ENCODE measurements around the gene PCNX2.
"Not testable (repeated sequence)": the region's sequence is repeated elsewhere in the genome, so short reads cannot be mapped to it uniquely, and the experiment has no call there.

Gene PCNX2

DNA sequence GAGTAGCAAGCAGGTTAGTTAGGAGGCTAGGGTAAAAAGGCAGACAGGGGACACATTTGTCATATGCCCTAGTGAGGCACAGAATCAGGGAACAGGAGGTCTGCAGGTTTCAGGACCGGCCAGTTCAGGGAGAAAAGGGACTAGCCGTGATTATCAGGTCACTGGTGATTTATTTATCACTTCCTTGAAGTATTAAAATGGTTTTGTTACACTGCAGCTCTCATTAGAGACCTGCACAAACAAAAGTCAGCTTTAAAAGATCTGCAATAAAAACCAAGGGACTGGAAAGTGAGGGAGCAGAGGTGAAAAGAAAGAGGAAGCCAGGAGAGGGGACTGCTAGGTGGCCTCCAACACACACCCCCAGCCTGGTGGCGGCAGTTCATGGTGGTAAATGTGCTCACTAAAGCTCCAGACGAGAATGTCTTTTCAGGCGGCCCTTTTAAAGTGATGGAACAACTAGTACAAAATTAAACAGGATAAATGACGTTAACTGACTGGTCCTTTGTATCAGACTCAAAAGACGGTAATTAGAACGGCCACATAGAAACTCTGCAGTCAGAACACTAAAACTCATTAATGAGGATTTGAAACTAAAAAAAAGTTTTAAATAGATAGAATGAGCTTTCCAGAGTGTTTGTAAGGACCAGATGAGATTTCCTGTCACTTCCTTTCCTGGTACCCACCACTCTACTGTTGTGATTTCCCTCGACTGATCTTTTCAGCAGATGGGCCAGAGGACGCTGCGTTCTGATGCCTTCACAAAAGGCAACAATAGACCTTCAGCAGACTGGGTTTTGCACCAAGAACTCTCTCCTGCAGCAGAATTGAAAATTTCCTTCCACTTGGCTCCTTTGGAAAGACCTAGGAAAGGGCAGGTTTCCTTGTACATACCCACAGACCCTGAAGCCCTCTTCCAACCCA lies 208.3 kb downstream of the PCNX2 start:
- no peaks in the 10 kb centered on the region for H3K27me3 ChIP-seq (ENCODE audit: insufficient read depth, poor library complexity, severe bottlenecking)
- H3K4me1 ChIP-seq (ENCODE audit: insufficient read depth, poor library complexity, severe bottlenecking) = peaks cover 9% of the 10 kb centered on the region
- ATAC-seq (ENCODE audit: low read depth) (no peak), DNase-seq (ENCODE audit: low spot score) (no peak)
- H3K36me3 ChIP-seq (ENCODE audit: low read depth) = no peaks in the 10 kb centered on the region
- no peaks in the 10 kb centered on the region for H3K9me3 ChIP-seq (ENCODE audit: severe bottlenecking)
- TF ChIP-seq, protein P1, sequence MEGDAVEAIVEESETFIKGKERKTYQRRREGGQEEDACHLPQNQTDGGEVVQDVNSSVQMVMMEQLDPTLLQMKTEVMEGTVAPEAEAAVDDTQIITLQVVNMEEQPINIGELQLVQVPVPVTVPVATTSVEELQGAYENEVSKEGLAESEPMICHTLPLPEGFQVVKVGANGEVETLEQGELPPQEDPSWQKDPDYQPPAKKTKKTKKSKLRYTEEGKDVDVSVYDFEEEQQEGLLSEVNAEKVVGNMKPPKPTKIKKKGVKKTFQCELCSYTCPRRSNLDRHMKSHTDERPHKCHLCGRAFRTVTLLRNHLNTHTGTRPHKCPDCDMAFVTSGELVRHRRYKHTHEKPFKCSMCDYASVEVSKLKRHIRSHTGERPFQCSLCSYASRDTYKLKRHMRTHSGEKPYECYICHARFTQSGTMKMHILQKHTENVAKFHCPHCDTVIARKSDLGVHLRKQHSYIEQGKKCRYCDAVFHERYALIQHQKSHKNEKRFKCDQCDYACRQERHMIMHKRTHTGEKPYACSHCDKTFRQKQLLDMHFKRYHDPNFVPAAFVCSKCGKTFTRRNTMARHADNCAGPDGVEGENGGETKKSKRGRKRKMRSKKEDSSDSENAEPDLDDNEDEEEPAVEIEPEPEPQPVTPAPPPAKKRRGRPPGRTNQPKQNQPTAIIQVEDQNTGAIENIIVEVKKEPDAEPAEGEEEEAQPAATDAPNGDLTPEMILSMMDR (IDR thresholded peaks at IDR 0.05; ENCODE audit: poor library complexity, severe bottlenecking) = no peak
- H3K27ac ChIP-seq (ENCODE audit: poor library complexity, severe bottlenecking) = no peak overlapping the region
- H3K4me3 ChIP-seq (ENCODE audit: severe bottlenecking) = no peak overlapping the region

DNA sequence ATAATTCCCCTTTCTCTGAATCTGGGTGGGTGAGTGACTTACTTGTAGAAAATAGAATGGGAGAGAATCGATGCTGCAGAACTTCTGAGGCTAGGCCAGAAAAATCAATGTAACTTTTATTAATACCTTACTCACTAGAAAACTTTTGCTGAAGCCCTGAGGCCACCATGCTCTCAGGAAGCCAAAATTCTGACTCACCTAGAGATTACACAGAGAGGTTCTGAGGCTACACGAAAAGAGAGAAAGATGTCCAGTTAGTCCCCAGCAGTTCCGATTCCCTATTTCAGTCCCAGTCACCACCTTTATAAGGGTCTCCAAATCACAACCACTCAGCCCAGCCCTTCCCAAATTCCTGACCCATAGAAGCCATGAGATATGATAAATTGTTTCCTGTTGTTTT lies 210.0 kb downstream of the PCNX2 start:
- ATAC-seq (ENCODE audit: low read depth) = peak; percentile 82

DNA sequence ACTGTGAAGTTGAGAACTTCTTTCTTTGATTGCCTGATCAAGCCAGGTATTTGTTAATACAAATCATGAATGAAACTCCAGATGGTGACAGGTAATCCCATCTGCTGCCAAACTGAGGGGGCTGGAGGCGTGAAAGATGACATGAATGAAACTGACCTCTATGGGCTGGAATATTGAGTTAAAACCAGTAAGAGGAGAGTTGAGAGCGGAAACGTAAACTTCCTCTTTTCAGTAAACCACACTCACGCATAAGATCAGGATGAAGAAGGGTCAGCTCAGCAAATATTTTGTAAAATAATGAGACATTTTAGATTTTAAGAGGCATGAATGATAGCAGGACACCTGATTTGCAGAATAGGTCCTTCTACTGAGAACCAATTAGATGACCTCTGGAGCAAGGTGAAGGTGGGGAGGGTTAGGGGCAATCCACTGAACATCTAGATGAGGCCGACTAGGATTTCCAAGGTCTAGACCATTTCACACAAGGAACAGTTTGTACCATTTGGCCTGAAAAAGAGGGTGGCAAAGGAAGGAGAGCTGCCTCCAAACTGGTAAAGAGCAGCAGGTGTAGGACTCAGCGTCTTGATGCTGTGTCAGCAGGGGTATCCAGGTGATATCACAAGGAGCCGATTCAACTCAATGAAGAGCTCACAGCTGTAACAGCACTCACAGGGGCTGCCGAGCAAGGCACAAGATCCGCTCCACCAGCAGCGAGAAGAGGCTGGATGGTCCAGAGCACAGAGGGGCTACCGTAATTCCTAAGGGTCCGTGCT lies 212.6 kb downstream of the PCNX2 start:
- H3K27ac ChIP-seq (ENCODE audit: poor library complexity, severe bottlenecking) = no peak overlapping the region
- no peaks in the 10 kb centered on the region for H3K36me3 ChIP-seq (ENCODE audit: low read depth)
- no peak for DNase-seq (ENCODE audit: low spot score)
- no peaks in the 10 kb centered on the region for H3K27me3 ChIP-seq (ENCODE audit: insufficient read depth, poor library complexity, severe bottlenecking)
- TF ChIP-seq, protein P1 (IDR thresholded peaks at IDR 0.05; ENCODE audit: poor library complexity, severe bottlenecking) = no peak
- H3K4me1 ChIP-seq (ENCODE audit: insufficient read depth, poor library complexity, severe bottlenecking) = peaks cover 9% of the 10 kb centered on the region
- no peak overlapping the region for H3K4me3 ChIP-seq (ENCODE audit: severe bottlenecking)
- no peaks in the 10 kb centered on the region for H3K9me3 ChIP-seq (ENCODE audit: severe bottlenecking)
- ATAC-seq (ENCODE audit: low read depth) = no peak

More for the DNA sequence above, 210.0 kb downstream of the PCNX2 start:
- peaks cover 9% of the 10 kb centered on the region for H3K4me1 ChIP-seq (ENCODE audit: insufficient read depth, poor library complexity, severe bottlenecking)
- TF ChIP-seq, protein P1 (IDR thresholded peaks at IDR 0.05; ENCODE audit: poor library complexity, severe bottlenecking) = no peak
- H3K27me3 ChIP-seq (ENCODE audit: insufficient read depth, poor library complexity, severe bottlenecking) = no peaks in the 10 kb centered on the region
- peak overlapping the region; percentile 49 for H3K27ac ChIP-seq (ENCODE audit: poor library complexity, severe bottlenecking)
- no peaks in the 10 kb centered on the region for H3K9me3 ChIP-seq (ENCODE audit: severe bottlenecking)
- no peak overlapping the region for H3K4me3 ChIP-seq (ENCODE audit: severe bottlenecking)
- DNase-seq (ENCODE audit: low spot score) = no peak
- no peaks in the 10 kb centered on the region for H3K36me3 ChIP-seq (ENCODE audit: low read depth)

DNA sequence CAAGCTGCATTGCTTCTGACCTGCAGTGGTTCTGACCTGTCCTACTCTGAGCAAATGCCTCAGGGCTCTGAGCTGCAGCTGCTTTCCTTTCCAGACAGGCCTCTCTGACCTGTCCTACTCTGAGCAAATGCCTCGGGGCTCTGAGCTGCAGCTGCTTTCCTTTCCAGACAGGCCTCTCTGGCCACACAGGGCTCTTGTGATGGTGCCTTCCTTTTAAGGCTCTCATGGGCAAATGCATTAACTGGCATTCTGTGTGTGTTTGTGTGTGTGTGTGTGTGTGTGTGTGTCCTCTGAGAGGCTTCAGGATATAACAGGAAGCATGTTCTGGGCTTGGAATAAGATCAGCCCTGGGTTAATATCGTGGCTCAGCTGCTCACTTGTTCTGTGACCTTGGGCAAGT lies 213.8 kb downstream of the PCNX2 start:
- TF ChIP-seq, protein P1 (IDR thresholded peaks at IDR 0.05; ENCODE audit: poor library complexity, severe bottlenecking) = no peak
- no peaks in the 10 kb centered on the region for H3K27me3 ChIP-seq (ENCODE audit: insufficient read depth, poor library complexity, severe bottlenecking)
- no peak for ATAC-seq (ENCODE audit: low read depth)
- peaks cover 9% of the 10 kb centered on the region for H3K4me1 ChIP-seq (ENCODE audit: insufficient read depth, poor library complexity, severe bottlenecking)
- H3K4me3 ChIP-seq (ENCODE audit: severe bottlenecking) = no peak overlapping the region
- H3K27ac ChIP-seq (ENCODE audit: poor library complexity, severe bottlenecking) = no peak overlapping the region
- H3K9me3 ChIP-seq (ENCODE audit: severe bottlenecking) = no peaks in the 10 kb centered on the region
- no peak for DNase-seq (ENCODE audit: low spot score)
- no peaks in the 10 kb centered on the region for H3K36me3 ChIP-seq (ENCODE audit: low read depth)

DNA sequence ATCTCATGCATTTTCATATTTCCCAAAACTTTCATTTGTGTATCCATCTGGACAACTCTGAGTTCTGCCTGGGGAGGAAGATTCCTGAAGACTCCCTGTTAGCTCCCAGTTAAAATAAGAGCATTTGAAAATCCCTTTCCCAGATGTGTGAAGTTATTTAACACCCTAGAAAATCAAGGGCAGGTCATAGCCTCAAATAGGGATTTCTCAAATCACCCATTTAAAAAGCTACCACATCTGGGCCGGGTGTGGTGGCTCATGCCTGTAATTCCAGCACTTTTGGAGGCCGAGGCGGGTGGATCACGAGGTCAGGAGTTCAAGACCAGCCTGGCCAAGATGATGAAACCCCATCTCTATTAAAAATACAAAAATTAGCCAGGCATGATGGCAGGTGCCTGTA lies 214.7 kb downstream of the PCNX2 start:
- DNase-seq (ENCODE audit: low spot score) = not testable (repeated sequence)

More for the DNA sequence above, 214.7 kb downstream of the PCNX2 start:
- not testable (repeated sequence) for H3K27me3 ChIP-seq (ENCODE audit: insufficient read depth, poor library complexity, severe bottlenecking); H3K4me1 ChIP-seq (ENCODE audit: insufficient read depth, poor library complexity, severe bottlenecking); H3K9me3 ChIP-seq (ENCODE audit: severe bottlenecking); H3K27ac ChIP-seq (ENCODE audit: poor library complexity, severe bottlenecking); ATAC-seq (ENCODE audit: low read depth); H3K36me3 ChIP-seq (ENCODE audit: low read depth); H3K4me3 ChIP-seq (ENCODE audit: severe bottlenecking)

Data from RWPE2 (cell line).